Small intestine (tissue), 7 donors: Measurements from ENCODE around the gene TCP10L. TPM values are rescaled to one million over a fixed set of nuclear protein-coding genes. Genes with fewer than 3 reads are reported as not detected.
"Not testable (repeated sequence)": the region's sequence is repeated elsewhere in the genome, so short reads cannot be mapped to it uniquely, and the experiment has no call there.

Experiments used
- DNase-seq, 2 donors: peaks; one replicate each; pipeline versions ENCODE4 v3.0.0 to v3.0.0-alpha.2; 2013
- FAIRE-seq: peaks from 2 replicates; lab custom pipeline; 2012; peaks lifted over from hg19 to GRCh38; lab: Jason Lieb, UNC
- H3K27ac ChIP-seq, 3 donors: one replicate each; pipeline ENCODE4 v1.5.1; 2013; ENCODE audit warnings: low read length in 2 of 3, mild to moderate bottlenecking in 2 of 3, control low read depth in 1 of 3, inconsistent platforms in 1 of 3, low read depth in 1 of 3, moderate library complexity in 1 of 3
- H3K27me3 ChIP-seq, 3 donors: one replicate each; pipeline ENCODE4 v1.6.1; 2013; ENCODE audit warnings: low read length in 3 of 3, inconsistent platforms in 1 of 3; ENCODE audit not compliant: control insufficient read depth in 3 of 3, insufficient read depth in 3 of 3
- H3K36me3 ChIP-seq, 3 donors: one replicate each; pipeline ENCODE4 v1.6.1; 2013; ENCODE audit warnings: low read length in 3 of 3, inconsistent platforms in 1 of 3, low read depth in 1 of 3, mild to moderate bottlenecking in 1 of 3, moderate library complexity in 1 of 3; ENCODE audit not compliant: control insufficient read depth in 3 of 3, insufficient read depth in 2 of 3
- H3K4me1 ChIP-seq, 3 donors: one replicate each; pipeline ENCODE4 v1.6.1; 2013; ENCODE audit warnings: low read length in 2 of 3, inconsistent platforms in 1 of 3, low read depth in 1 of 3, mild to moderate bottlenecking in 1 of 3, moderate library complexity in 1 of 3; ENCODE audit not compliant: control insufficient read depth in 3 of 3, insufficient read depth in 2 of 3
- H3K4me3 ChIP-seq, 3 donors: one replicate each; pipeline ENCODE4 v1.5.1; 2013; ENCODE audit warnings: low read length in 3 of 3, control low read depth in 1 of 3, inconsistent platforms in 1 of 3, low read depth in 1 of 3, mild to moderate bottlenecking in 1 of 3, moderate library complexity in 1 of 3
- H3K9me3 ChIP-seq, 2 donors: one replicate each; pipeline ENCODE4 v1.6.1; 2013; ENCODE audit warnings: low read depth in 1 of 2, low read length in 1 of 2; ENCODE audit not compliant: control insufficient read depth in 2 of 2, insufficient read depth in 1 of 2
- whole genome bisulfite sequencing, 3 donors: extraction: QIAGEN DNeasy Blood & Tissue Kit; methylation state at CpG; one replicate each; pipeline ENCODE4 v1.1.7; 2013; 5-methylcytosine and 5-hydroxymethylcytosine counted together
- polyA plus RNA-seq, 4 donors: library from polyadenylated mRNA; stranded (reverse) in 3 of 4; unstranded in 1 of 4; fragments of 200-250 nt in 3 of 4; fragments of 120-200 nt in 1 of 4; gene quantifications; one replicate each; pipeline versions ENCODE4 v1.2.1 to v1.2.3, GENCODE V29; 2013
- donor health status: healthy with polysubstance abuse.
- donor health status: control.
- donor health status: control.
- donor health status: Bipolar disorder and iron deficiency.
- donor health status: healthy.

The TCP10L gene
- polyA plus RNA-seq, 4 donors = 0.30 to 0.36 TPM; not detected in 2

DNA sequence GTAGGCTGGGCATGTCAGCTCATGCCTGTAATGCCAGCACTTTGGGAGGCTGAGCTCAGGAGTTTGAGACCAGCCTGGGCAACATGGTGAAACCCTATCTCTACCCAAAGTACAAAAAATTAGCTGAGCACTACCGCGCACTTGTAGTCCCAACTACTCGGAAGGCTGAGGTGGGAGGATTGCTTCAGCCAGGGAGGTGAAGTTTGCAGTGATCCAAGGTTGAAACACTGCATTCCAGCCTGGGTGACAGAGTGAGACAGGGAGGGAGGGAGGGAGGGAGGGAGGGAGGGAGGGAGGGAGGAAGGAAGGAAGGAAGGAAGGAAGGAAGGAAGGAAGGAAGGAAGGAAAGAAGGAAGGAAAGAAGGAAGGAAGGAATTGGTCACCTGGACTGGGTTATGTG is 53.8 kb downstream of the TCP10L start:
- not testable (repeated sequence) for H3K27me3 ChIP-seq, H3K4me1 ChIP-seq, H3K27ac ChIP-seq, FAIRE-seq, H3K9me3 ChIP-seq, H3K36me3 ChIP-seq, H3K4me3 ChIP-seq, DNase-seq
- WGBS, 3 donors = 88 to 96% (median 89%) methylated on average over 3 of the region's 3 CpGs

- not testable (repeated sequence) for FAIRE-seq, H3K4me1 ChIP-seq, H3K4me3 ChIP-seq, H3K9me3 ChIP-seq, H3K27ac ChIP-seq, DNase-seq, H3K27me3 ChIP-seq, H3K36me3 ChIP-seq
- 88 to 89% (median 88%) methylated on average over 7 of the region's 7 CpGs for WGBS, 3 donors
These were observed 54.5 kb downstream of the TCP10L start for GRCh38 chr21:32530809-32531208.

DNA sequence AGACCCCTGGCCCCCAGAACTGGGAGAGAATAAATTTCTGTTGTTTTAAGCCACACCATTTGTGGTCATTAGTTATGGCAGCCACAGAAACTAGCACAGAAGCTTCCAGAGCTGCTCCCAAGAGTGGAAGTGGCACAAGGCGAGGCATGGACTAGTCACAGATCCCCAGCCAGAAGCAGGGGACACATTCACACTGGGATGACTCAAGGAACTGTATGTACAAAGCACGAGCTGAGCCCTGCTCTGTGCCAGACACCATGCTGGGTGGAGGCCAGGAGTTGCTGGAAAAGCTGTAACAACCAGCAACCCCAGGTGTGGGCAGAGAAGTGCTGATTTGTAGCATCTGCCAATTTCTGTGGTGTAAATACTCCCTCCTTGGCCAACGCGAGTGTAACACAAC is 55.6 kb downstream of the TCP10L start:
- Histone ChIP-seq H3K9me3 (no peaks in the 10 kb centered on the region), H3K27ac (no peak overlapping the region), H3K4me3 (no peak overlapping the region), H3K27me3 (no peaks in the 10 kb centered on the region), H3K36me3 (no peaks in the 10 kb centered on the region), H3K4me1 (no peaks in the 10 kb centered on the region)
- no peak for DNase-seq
- 65 to 88% (median 84%) methylated on average over 4 of the region's 4 CpGs for WGBS, 3 donors
- no peak for FAIRE-seq

DNA sequence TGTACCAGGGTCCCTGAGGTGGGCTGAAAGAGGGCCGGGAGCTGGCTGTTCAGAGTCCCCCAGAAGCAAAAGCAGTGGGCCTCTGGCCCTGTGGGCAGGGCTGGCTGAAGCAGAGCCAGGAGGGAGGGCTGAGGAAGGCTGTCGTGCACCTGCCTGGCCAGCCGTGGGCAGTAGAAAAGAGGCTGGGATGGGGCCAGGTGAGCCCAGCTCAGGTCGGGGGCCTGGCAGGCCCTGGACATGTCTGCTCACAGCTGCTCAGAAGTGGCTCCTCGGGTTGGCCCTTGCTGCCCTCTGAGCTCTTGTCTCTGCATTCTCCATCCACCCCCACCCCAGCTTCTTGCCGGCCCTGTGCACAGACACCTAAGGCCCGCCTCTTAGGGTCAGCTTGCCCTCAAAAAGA is 60.0 kb downstream of the TCP10L start:
- Histone ChIP-seq H3K4me1 (no peaks in the 10 kb centered on the region), H3K36me3 (no peaks in the 10 kb centered on the region), H3K9me3 (no peaks in the 10 kb centered on the region), H3K4me3 (no peak overlapping the region), H3K27ac (no peak overlapping the region), H3K27me3 (no peaks in the 10 kb centered on the region)
- no peak for FAIRE-seq
- DNase-seq = no peak
- 55 to 78% (median 77%) methylated on average over 5 to 7 of the region's 7 CpGs for WGBS, 3 donors

- FAIRE-seq (no peak), DNase-seq (no peak)
- no peaks in the 10 kb centered on the region for H3K27me3 ChIP-seq
- no peaks in the 10 kb centered on the region for H3K36me3 ChIP-seq
- H3K9me3 ChIP-seq = peaks cover 0 to 4% of the 10 kb centered on the region in 2 donors
- no peak overlapping the region for H3K4me3 ChIP-seq
- H3K27ac ChIP-seq = no peak overlapping the region
- H3K4me1 ChIP-seq = no peaks in the 10 kb centered on the region
- 72 to 86% (median 84%) methylated on average over 8 of the region's 8 CpGs for WGBS, 3 donors
These were observed 61.2 kb downstream of the TCP10L start for GRCh38 chr21:32523988-32524719.

Other genes starting within 250 kb of the TCP10L start
- gene URB1, start 192.5 kb downstream of the TCP10L start, polyA plus RNA-seq = 1 to 10 TPM in 2 of 4 donors, under 1 TPM in 2; 0.67 to 8.5 (median 3.4) TPM
- gene EVA1C, start 172.8 kb downstream of the TCP10L start, polyA plus RNA-seq = 10 to 100 TPM in 3 of 4 donors, under 1 TPM in 1; 0.58 to 33.5 (median 16.1) TPM
- 10 to 100 TPM; 29.5 to 51.1 (median 37.2) TPM for gene CFAP298, start 26.9 kb upstream of the TCP10L start, polyA plus RNA-seq
- 10 to 100 TPM in 1 of 4 donors, 1 to 10 TPM in 3; 4.6 to 10.2 (median 6.6) TPM for gene SYNJ1, start 142.5 kb upstream of the TCP10L start, polyA plus RNA-seq
- gene PAXBP1, start 186.2 kb upstream of the TCP10L start, polyA plus RNA-seq = 10 to 100 TPM; 19.0 to 54.1 (median 33.2) TPM